CD14-positive monocyte (primary cell): ENCODE results near the gene CHIA. TPM values are rescaled to one million over a fixed set of nuclear protein-coding genes. Genes with fewer than 3 reads are reported as not detected.

Experiments
- DNase-seq, 3 donors: peaks; one replicate each; pipeline ENCODE4 v3.0.0-alpha.2; 2011 to 2022
- H2AFZ ChIP-seq: 2 replicates; pipeline ENCODE4 v1.6.0; 2012; ENCODE audit warnings: mild to moderate bottlenecking, low read depth, low read length, inconsistent platforms; ENCODE audit not compliant: insufficient read depth, poor library complexity, severe bottlenecking
- H3K27ac ChIP-seq, 2 donors: 1 replicate in 1 of 2; 2 replicates in 1 of 2; pipeline ENCODE4 v1.5.1; 2012 to 2013; ENCODE audit warnings: low read length in 2 of 2, control low read depth in 1 of 2, inconsistent platforms in 1 of 2, low read depth in 1 of 2, mild to moderate bottlenecking in 1 of 2
- H3K27me3 ChIP-seq, 2 donors: one replicate each; pipeline versions ENCODE4 v1.6.0 to v1.6.1; 2011 to 2013; ENCODE audit warnings: low read length in 2 of 2; ENCODE audit not compliant: control insufficient read depth in 2 of 2, insufficient read depth in 2 of 2
- H3K36me3 ChIP-seq, 2 donors: replicated peaks in 1 of 2; 1 replicate in 1 of 2; 2 replicates in 1 of 2; pipeline versions ENCODE4 v1.5.1 to v1.6.1; 2012 to 2013; ENCODE audit warnings: low read length in 2 of 2, control low read depth in 1 of 2, inconsistent platforms in 1 of 2, mild to moderate bottlenecking in 1 of 2; ENCODE audit not compliant: insufficient read depth in 2 of 2, control insufficient read depth in 1 of 2
- H3K4me1 ChIP-seq, 2 donors: 1 replicate in 1 of 2; 2 replicates in 1 of 2; pipeline versions ENCODE4 v1.5.1 to v1.6.1; 2012 to 2013; ENCODE audit warnings: low read length in 2 of 2, control low read depth in 1 of 2, inconsistent platforms in 1 of 2, mild to moderate bottlenecking in 1 of 2, moderate library complexity in 1 of 2; ENCODE audit not compliant: insufficient read depth in 2 of 2, control insufficient read depth in 1 of 2
- H3K4me2 ChIP-seq: replicated peaks from 2 replicates; pipeline ENCODE3; 2012; ENCODE audit warnings: low read length, moderate library complexity, mild to moderate bottlenecking; ENCODE audit not compliant: poor library complexity, severe bottlenecking; ENCODE audit errors: extremely low read depth
- H3K4me3 ChIP-seq, 3 experiments: fragments of 200-600 bp in 1 of 3; sonication (generic) in 1 of 3; replicated peaks in 1 of 3; 1 replicate in 2 of 3; 2 replicates in 1 of 3; pipeline ENCODE4 v1.5.1; 2011 to 2013; ENCODE audit warnings: low read length in 3 of 3, mild to moderate bottlenecking in 3 of 3, control low read depth in 2 of 3, low read depth in 2 of 3, inconsistent platforms in 1 of 3, moderate library complexity in 1 of 3
- H3K79me2 ChIP-seq: 2 replicates; pipeline ENCODE4 v1.6.0; 2012; ENCODE audit warnings: mild to moderate bottlenecking, control low read depth, inconsistent platforms, low read length, moderate library complexity; ENCODE audit not compliant: insufficient read depth
- H3K9ac ChIP-seq: 2 replicates; pipeline ENCODE4 v1.6.0; 2017; ENCODE audit warnings: low read length, mild to moderate bottlenecking; ENCODE audit not compliant: insufficient read depth, poor library complexity, severe bottlenecking
- H3K9me3 ChIP-seq, 2 donors: replicated peaks in 1 of 2; 1 replicate in 1 of 2; 2 replicates in 1 of 2; pipeline versions ENCODE4 v1.5.1 to v1.6.1; 2012 to 2013; ENCODE audit warnings: low read length in 2 of 2, control low read depth in 1 of 2; ENCODE audit not compliant: control insufficient read depth in 1 of 2, insufficient read depth in 1 of 2
- H4K20me1 ChIP-seq: 2 replicates; pipeline ENCODE4 v1.6.0; 2012; ENCODE audit warnings: mild to moderate bottlenecking, low read length, control low read depth, moderate library complexity; ENCODE audit not compliant: insufficient read depth
- H3K27ac Mint-ChIP-seq, 7 donors: one replicate each; pipeline ENCODE4 v1.8.0; 2020; ENCODE audit warnings: mild to moderate bottlenecking in 7 of 7, mixed read lengths in 7 of 7, moderate library complexity in 6 of 7, inconsistent platforms in 2 of 7
- H3K27me3 Mint-ChIP-seq, 3 donors: one replicate each; pipeline ENCODE4 v1.8.0; 2021 to 2022; ENCODE audit warnings: low read depth in 3 of 3, mild to moderate bottlenecking in 3 of 3, mixed read lengths in 3 of 3, moderate library complexity in 3 of 3, inconsistent platforms in 1 of 3
- H3K36me3 Mint-ChIP-seq, 2 donors: one replicate each; pipeline ENCODE4 v1.8.0; 2020; ENCODE audit warnings: mixed read lengths in 2 of 2, inconsistent platforms in 1 of 2, mild to moderate bottlenecking in 1 of 2
- H3K4me1 Mint-ChIP-seq: one replicate; pipeline ENCODE4 v1.8.0; 2020; ENCODE audit warnings: mild to moderate bottlenecking, mixed read lengths
- H3K4me3 Mint-ChIP-seq, 2 donors: one replicate each; pipeline ENCODE4 v1.8.0; 2020; ENCODE audit warnings: mild to moderate bottlenecking in 2 of 2, mixed read lengths in 2 of 2, moderate library complexity in 1 of 2
- H3K9me3 Mint-ChIP-seq, 7 donors: one replicate each; pipeline ENCODE4 v1.8.0; 2020 to 2022; ENCODE audit warnings: mixed read lengths in 7 of 7, mild to moderate bottlenecking in 6 of 7, moderate library complexity in 6 of 7, inconsistent platforms in 2 of 7
- CTCF ChIP-seq: fragments of 200-600 bp; IDR thresholded peaks from one replicate; pipeline ENCODE4 v1.8.0; 2022; ENCODE audit warnings: antibody characterized with exemption, mild to moderate bottlenecking
- whole genome bisulfite sequencing: methylation state at CpG from one replicate; pipeline ENCODE4 v1.1.5; 2013; ENCODE audit warnings: missing lambda C conversion rate; ENCODE audit not compliant: insufficient coverage; 5-methylcytosine and 5-hydroxymethylcytosine counted together
- intact Hi-C, 2 donors: fragments of 100-400 bp; cut with micrococcal nuclease; formaldehyde crosslinking; loops; one replicate each; pipeline versions ENCODE4 v1.15.0 to v1.15.1; 2023
- polyA plus RNA-seq, 3 donors: library from polyadenylated mRNA; depleted of rRNA in 1 of 3; unstranded in 2 of 3; stranded (reverse) in 1 of 3; fragments of 300-500 nt in 2 of 3; fragments of >200 nt in 1 of 3; fragmentation: Illumina TruSeq in 2 of 3; gene quantifications; 1 replicate in 2 of 3; 2 replicates in 1 of 3; pipeline ENCODE4 v1.2.3, GENCODE V29; 2012 to 2021

Gene CHIA
- polyA plus RNA-seq, 3 donors: not detected

GRCh38 chr1:111286912-111287311 lies 3.7 kb upstream of the CHIA start:
- Histone ChIP-seq H3K9me3 (no peaks in the 10 kb centered on the region), H3K27me3 (peaks cover 0 to 4% of the 10 kb centered on the region in 2 donors), H3K4me1 (no peaks in the 10 kb centered on the region), H3K27ac (no peak overlapping the region), H3K36me3 (no peaks in the 10 kb centered on the region), H3K79me2 (no peaks in the 10 kb centered on the region), H2AFZ (no peak overlapping the region), H3K9ac (no peak overlapping the region), H3K4me3 (no peak overlapping the region), H3K4me2 (no peak overlapping the region), H4K20me1 (no peaks in the 10 kb centered on the region)
- Mint-ChIP-seq H3K9me3 (peaks cover 0 to 5% (median 0%) of the 10 kb centered on the region in 7 donors), H3K4me1 (no peaks in the 10 kb centered on the region), H3K27ac (no peak overlapping the region), H3K4me3 (no peak overlapping the region), H3K27me3 (peaks cover 0 to 5% (median 2%) of the 10 kb centered on the region in 3 donors), H3K36me3 (no peaks in the 10 kb centered on the region)
- WGBS: no CpG with 5 or more reads among the region's 1 CpG
- DNase-seq: no peak
- intact Hi-C loops: no loop called here
- TF ChIP-seq CTCF: no peak

- Mint-ChIP-seq H3K27me3 (peaks cover 0 to 3% (median 2%) of the 10 kb centered on the region in 3 donors), H3K27ac (no peak overlapping the region), H3K9me3 (peaks cover 0 to 5% (median 0%) of the 10 kb centered on the region in 7 donors), H3K4me1 (no peaks in the 10 kb centered on the region), H3K4me3 (no peak overlapping the region), H3K36me3 (no peaks in the 10 kb centered on the region)
- H3K79me2 ChIP-seq: no peaks in the 10 kb centered on the region
- H3K36me3 ChIP-seq: no peaks in the 10 kb centered on the region
- H3K27ac ChIP-seq: no peak overlapping the region
- H3K9me3 ChIP-seq: no peaks in the 10 kb centered on the region
- no peak overlapping the region for H3K4me3 ChIP-seq
- no peak overlapping the region for H2AFZ ChIP-seq
- H3K27me3 ChIP-seq: peaks cover 0 to 4% of the 10 kb centered on the region in 2 donors
- no peak overlapping the region for H3K9ac ChIP-seq
- intact Hi-C loops: no loop called here
- 100% methylated on average over 1 of the region's 5 CpGs for WGBS
- H3K4me1 ChIP-seq: no peaks in the 10 kb centered on the region
- H4K20me1 ChIP-seq: no peaks in the 10 kb centered on the region
- H3K4me2 ChIP-seq: no peak overlapping the region
- no peak for DNase-seq
- no peak for TF ChIP-seq CTCF
These were observed 1.3 kb upstream of the CHIA start for GRCh38 chr1:111289371-111289770.
